ENCODE results near the gene CORIN. TPM values are rescaled to one million over a fixed set of nuclear protein-coding genes. Genes with fewer than 3 reads are reported as not detected.

The CORIN gene
- total and polyA plus RNA-seq, 2 of the 13 experiments (the other 11 are each of a cell fraction or from before 2014, with no cell fraction given) = 0.84 to 1.2 TPM

GRCh38 chr4:47631161-47631560, 206.7 kb downstream of the CORIN start:
- no peak for ATAC-seq
- no peak overlapping the region for H3K4me2 ChIP-seq (ENCODE audit: low read depth, low read length)
- H3K27ac ChIP-seq (ENCODE audit: extremely low read length, insufficient read depth, low read length) = no peak overlapping the region
- BruUV-seq (replicated peaks) = no TSS peak
- intact Hi-C loops (cut with micrococcal nuclease; ENCODE audit: unreplicated experiment) (no loop called here), in situ Hi-C loops (cut with HindIII; ENCODE audit: extremely low pct_ligation_motif_present, low pct_unique_long_range_greater_than_20kb) (no loop called here)
- no peaks in the 10 kb centered on the region for H3K9me3 ChIP-seq (ENCODE audit: low read length)
- ChIA-PET CTCF (ENCODE audit: low intra/inter-chr PET ratio, low total read pairs) (no interaction called here), POLR2A (no interaction called here)
- no peaks in the 10 kb centered on the region for H4K20me1 ChIP-seq (ENCODE audit: insufficient read depth, low read length)
- TF ChIP-seq, protein P1, sequence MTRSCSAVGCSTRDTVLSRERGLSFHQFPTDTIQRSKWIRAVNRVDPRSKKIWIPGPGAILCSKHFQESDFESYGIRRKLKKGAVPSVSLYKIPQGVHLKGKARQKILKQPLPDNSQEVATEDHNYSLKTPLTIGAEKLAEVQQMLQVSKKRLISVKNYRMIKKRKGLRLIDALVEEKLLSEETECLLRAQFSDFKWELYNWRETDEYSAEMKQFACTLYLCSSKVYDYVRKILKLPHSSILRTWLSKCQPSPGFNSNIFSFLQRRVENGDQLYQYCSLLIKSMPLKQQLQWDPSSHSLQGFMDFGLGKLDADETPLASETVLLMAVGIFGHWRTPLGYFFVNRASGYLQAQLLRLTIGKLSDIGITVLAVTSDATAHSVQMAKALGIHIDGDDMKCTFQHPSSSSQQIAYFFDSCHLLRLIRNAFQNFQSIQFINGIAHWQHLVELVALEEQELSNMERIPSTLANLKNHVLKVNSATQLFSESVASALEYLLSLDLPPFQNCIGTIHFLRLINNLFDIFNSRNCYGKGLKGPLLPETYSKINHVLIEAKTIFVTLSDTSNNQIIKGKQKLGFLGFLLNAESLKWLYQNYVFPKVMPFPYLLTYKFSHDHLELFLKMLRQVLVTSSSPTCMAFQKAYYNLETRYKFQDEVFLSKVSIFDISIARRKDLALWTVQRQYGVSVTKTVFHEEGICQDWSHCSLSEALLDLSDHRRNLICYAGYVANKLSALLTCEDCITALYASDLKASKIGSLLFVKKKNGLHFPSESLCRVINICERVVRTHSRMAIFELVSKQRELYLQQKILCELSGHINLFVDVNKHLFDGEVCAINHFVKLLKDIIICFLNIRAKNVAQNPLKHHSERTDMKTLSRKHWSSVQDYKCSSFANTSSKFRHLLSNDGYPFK (CRISPR knock-in tag; IDR thresholded peaks at IDR 0.05; ENCODE audit: borderline replicate concordance) = no peak
- TF ChIP-seq ELF1 (CRISPR knock-in tag; IDR thresholded peaks at IDR 0.05) (no peak), KLF13 (CRISPR knock-in tag; IDR thresholded peaks at IDR 0.05) (no peak), SIN3B (IDR thresholded peaks at IDR 0.05; ENCODE audit: low read length) (no peak), PPARG (CRISPR knock-in tag; conservative IDR thresholded peaks at IDR 0.05) (no peak), ATF4 (CRISPR knock-in tag; IDR thresholded peaks at IDR 0.05) (no peak), ZNF232 (CRISPR knock-in tag; IDR thresholded peaks at IDR 0.05; ENCODE audit: borderline replicate concordance) (no peak), SPEN (CRISPR knock-in tag; IDR thresholded peaks at IDR 0.05; ENCODE audit: low read depth) (no peak), MLLT10 (CRISPR knock-in tag; IDR thresholded peaks at IDR 0.05) (no peak), RFX1 (IDR thresholded peaks at IDR 0.05) (no peak), FLYWCH1 (CRISPR knock-in tag; IDR thresholded peaks at IDR 0.05) (no peak), ZNF558 (CRISPR knock-in tag; IDR thresholded peaks at IDR 0.05; ENCODE audit: borderline replicate concordance) (no peak), PHF5A (CRISPR knock-in tag; IDR thresholded peaks at IDR 0.05; ENCODE audit: low read depth, unreplicated experiment) (no peak)
- TF ChIP-seq, protein P2, sequence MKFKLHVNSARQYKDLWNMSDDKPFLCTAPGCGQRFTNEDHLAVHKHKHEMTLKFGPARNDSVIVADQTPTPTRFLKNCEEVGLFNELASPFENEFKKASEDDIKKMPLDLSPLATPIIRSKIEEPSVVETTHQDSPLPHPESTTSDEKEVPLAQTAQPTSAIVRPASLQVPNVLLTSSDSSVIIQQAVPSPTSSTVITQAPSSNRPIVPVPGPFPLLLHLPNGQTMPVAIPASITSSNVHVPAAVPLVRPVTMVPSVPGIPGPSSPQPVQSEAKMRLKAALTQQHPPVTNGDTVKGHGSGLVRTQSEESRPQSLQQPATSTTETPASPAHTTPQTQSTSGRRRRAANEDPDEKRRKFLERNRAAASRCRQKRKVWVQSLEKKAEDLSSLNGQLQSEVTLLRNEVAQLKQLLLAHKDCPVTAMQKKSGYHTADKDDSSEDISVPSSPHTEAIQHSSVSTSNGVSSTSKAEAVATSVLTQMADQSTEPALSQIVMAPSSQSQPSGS (CRISPR knock-in tag; IDR thresholded peaks at IDR 0.05) = no peak
- no peak for FAIRE-seq
- H3K79me2 ChIP-seq (ENCODE audit: insufficient read depth, low read length) = no peaks in the 10 kb centered on the region
- no peak overlapping the region for H3K9ac ChIP-seq (ENCODE audit: insufficient read depth, low read depth, low read length)
- no peaks in the 10 kb centered on the region for H3K4me1 ChIP-seq (ENCODE audit: insufficient read depth, low read length)
- DNase-seq (ENCODE audit: low spot score) = no peak
- H3K4me3 ChIP-seq (replicated peaks in 1 of 3; ENCODE audit: insufficient read depth in 1 of 3, low read depth in 2 of 3, low read length in 3 of 3) = no peak overlapping the region
- no peak overlapping the region for H2AFZ ChIP-seq (ENCODE audit: low read length)
- no peaks in the 10 kb centered on the region for H3K27me3 ChIP-seq (ENCODE audit: control insufficient read depth in 1 of 2, insufficient read depth in 2 of 2, low read length in 2 of 2)
- WGBS (ENCODE audit: low lambda C conversion rate) = 68% methylated on average over 2 of the region's 4 CpGs
- no peaks in the 10 kb centered on the region for H3K36me3 ChIP-seq (replicated peaks in 1 of 2; ENCODE audit: control insufficient read depth in 1 of 2, insufficient read depth in 2 of 2, low read length in 2 of 2)

Measured in HepG2 (cell line).